GM23338 (cell line): ENCODE results near the gene SLC35D1.

ENCODE experiments used
- CREB1 ChIP-seq: fragments of 250-450 bp; sonication (Bioruptor Pico); IDR thresholded peaks from 2 replicates; pipeline ENCODE4 v1.5.0; 2020; ENCODE audit warnings: low read depth, mild to moderate bottlenecking, moderate library complexity
- EZH2 ChIP-seq: fragments of 200-600 bp; sonication (generic); IDR thresholded peaks from one replicate; pipeline ENCODE4 v1.8.0; 2017; ENCODE audit warnings: antibody characterized with exemption, mild to moderate bottlenecking, low read depth; ENCODE audit not compliant: unreplicated experiment
- EZH2phosphoT487 ChIP-seq: fragments of 200-600 bp; sonication (generic); IDR thresholded peaks from one replicate; pipeline ENCODE4 v1.8.1; 2018; ENCODE audit warnings: antibody characterized with exemption; ENCODE audit not compliant: unreplicated experiment
- JUNB ChIP-seq: IDR thresholded peaks from one replicate; pipeline ENCODE4 v1.6.1; 2016; ENCODE audit warnings: antibody characterized with exemption; ENCODE audit not compliant: unreplicated experiment
- NANOG ChIP-seq: IDR thresholded peaks from 2 replicates; pipeline ENCODE4 v1.6.1; 2016; ENCODE audit warnings: antibody characterized with exemption, borderline replicate concordance
- POLR2AphosphoS5 ChIP-seq: IDR thresholded peaks from 2 replicates; pipeline ENCODE4 v1.6.1; 2016; ENCODE audit warnings: antibody characterized with exemption, low read depth
- STAT1 ChIP-seq: IDR thresholded peaks from one replicate; pipeline ENCODE4 v1.6.1; 2016; ENCODE audit warnings: antibody characterized with exemption; ENCODE audit not compliant: unreplicated experiment
- ZNF114 ChIP-seq: fragments of 250-450 bp; sonication (Bioruptor Pico); IDR thresholded peaks from 2 replicates; pipeline ENCODE4 v1.5.0; 2020; ENCODE audit warnings: mild to moderate bottlenecking, moderate library complexity
- ZNF331 ChIP-seq: fragments of 250-450 bp; sonication (Bioruptor Pico); IDR thresholded peaks from 2 replicates; pipeline ENCODE4 v1.5.0; 2020; ENCODE audit warnings: low read depth, mild to moderate bottlenecking, moderate library complexity
- TF ChIP-seq, protein P1 (sequence below), 2 experiments: fragments of 200-600 bp in 1 of 2; sonication (generic) in 1 of 2; conservative IDR thresholded peaks; 2 replicates each; pipeline versions ENCODE4 v1.5.1 to v1.6.1; 2016 to 2017; ENCODE audit warnings: antibody characterized with exemption in 2 of 2, low read depth in 2 of 2, mild to moderate bottlenecking in 2 of 2, moderate library complexity in 1 of 2
- TF ChIP-seq, protein P2 (sequence below): IDR thresholded peaks from one replicate; pipeline ENCODE4 v1.6.1; 2018; ENCODE audit warnings: antibody characterized with exemption; ENCODE audit not compliant: unreplicated experiment
- TF ChIP-seq, protein P3 (sequence below): fragments of 250-450 bp; sonication (Bioruptor Pico); IDR thresholded peaks from 2 replicates; pipeline ENCODE4 v1.5.0; 2020; ENCODE audit warnings: mild to moderate bottlenecking, moderate library complexity
- TF ChIP-seq, protein P4 (sequence below): IDR thresholded peaks from 2 replicates; pipeline ENCODE4 v1.6.1; 2016; ENCODE audit warnings: antibody characterized with exemption

DNA sequence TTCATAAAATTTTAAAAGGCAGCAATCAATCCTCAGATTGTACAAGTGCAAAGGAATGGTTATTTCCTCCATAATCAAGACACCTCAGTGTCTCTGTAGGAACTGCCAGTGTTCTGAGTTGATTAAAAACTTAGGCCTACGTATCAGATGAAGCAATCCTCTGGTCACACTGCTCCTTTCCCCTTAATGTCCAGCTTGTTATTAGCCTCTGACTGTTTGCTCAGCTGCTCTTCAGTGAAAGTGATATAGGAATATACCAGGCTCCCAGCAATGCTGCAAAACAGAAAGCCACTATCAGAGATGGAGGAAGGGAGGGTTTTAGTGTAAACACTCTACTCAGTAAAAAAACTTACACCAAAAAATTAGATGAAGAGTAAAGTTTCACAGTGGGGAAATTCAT lies 49.8 kb downstream of the SLC35D1 start:
- no peak for TF ChIP-seq CREB1 (CRISPR knock-in tag)
- TF ChIP-seq, protein P1, sequence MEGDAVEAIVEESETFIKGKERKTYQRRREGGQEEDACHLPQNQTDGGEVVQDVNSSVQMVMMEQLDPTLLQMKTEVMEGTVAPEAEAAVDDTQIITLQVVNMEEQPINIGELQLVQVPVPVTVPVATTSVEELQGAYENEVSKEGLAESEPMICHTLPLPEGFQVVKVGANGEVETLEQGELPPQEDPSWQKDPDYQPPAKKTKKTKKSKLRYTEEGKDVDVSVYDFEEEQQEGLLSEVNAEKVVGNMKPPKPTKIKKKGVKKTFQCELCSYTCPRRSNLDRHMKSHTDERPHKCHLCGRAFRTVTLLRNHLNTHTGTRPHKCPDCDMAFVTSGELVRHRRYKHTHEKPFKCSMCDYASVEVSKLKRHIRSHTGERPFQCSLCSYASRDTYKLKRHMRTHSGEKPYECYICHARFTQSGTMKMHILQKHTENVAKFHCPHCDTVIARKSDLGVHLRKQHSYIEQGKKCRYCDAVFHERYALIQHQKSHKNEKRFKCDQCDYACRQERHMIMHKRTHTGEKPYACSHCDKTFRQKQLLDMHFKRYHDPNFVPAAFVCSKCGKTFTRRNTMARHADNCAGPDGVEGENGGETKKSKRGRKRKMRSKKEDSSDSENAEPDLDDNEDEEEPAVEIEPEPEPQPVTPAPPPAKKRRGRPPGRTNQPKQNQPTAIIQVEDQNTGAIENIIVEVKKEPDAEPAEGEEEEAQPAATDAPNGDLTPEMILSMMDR (conservative IDR thresholded peaks at IDR 0.05; ENCODE audit: low read depth in 2 of 2): no peak
- no peak for TF ChIP-seq JUNB
- TF ChIP-seq POLR2AphosphoS5: no peak
- TF ChIP-seq ZNF331 (CRISPR knock-in tag): no peak
- TF ChIP-seq, protein P2, sequence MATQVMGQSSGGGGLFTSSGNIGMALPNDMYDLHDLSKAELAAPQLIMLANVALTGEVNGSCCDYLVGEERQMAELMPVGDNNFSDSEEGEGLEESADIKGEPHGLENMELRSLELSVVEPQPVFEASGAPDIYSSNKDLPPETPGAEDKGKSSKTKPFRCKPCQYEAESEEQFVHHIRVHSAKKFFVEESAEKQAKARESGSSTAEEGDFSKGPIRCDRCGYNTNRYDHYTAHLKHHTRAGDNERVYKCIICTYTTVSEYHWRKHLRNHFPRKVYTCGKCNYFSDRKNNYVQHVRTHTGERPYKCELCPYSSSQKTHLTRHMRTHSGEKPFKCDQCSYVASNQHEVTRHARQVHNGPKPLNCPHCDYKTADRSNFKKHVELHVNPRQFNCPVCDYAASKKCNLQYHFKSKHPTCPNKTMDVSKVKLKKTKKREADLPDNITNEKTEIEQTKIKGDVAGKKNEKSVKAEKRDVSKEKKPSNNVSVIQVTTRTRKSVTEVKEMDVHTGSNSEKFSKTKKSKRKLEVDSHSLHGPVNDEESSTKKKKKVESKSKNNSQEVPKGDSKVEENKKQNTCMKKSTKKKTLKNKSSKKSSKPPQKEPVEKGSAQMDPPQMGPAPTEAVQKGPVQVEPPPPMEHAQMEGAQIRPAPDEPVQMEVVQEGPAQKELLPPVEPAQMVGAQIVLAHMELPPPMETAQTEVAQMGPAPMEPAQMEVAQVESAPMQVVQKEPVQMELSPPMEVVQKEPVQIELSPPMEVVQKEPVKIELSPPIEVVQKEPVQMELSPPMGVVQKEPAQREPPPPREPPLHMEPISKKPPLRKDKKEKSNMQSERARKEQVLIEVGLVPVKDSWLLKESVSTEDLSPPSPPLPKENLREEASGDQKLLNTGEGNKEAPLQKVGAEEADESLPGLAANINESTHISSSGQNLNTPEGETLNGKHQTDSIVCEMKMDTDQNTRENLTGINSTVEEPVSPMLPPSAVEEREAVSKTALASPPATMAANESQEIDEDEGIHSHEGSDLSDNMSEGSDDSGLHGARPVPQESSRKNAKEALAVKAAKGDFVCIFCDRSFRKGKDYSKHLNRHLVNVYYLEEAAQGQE: no peak
- no peak for TF ChIP-seq EZH2phosphoT487
- no peak for TF ChIP-seq EZH2
- TF ChIP-seq ZNF114: no peak
- TF ChIP-seq STAT1: no peak
- no peak for TF ChIP-seq NANOG
- TF ChIP-seq, protein P3, sequence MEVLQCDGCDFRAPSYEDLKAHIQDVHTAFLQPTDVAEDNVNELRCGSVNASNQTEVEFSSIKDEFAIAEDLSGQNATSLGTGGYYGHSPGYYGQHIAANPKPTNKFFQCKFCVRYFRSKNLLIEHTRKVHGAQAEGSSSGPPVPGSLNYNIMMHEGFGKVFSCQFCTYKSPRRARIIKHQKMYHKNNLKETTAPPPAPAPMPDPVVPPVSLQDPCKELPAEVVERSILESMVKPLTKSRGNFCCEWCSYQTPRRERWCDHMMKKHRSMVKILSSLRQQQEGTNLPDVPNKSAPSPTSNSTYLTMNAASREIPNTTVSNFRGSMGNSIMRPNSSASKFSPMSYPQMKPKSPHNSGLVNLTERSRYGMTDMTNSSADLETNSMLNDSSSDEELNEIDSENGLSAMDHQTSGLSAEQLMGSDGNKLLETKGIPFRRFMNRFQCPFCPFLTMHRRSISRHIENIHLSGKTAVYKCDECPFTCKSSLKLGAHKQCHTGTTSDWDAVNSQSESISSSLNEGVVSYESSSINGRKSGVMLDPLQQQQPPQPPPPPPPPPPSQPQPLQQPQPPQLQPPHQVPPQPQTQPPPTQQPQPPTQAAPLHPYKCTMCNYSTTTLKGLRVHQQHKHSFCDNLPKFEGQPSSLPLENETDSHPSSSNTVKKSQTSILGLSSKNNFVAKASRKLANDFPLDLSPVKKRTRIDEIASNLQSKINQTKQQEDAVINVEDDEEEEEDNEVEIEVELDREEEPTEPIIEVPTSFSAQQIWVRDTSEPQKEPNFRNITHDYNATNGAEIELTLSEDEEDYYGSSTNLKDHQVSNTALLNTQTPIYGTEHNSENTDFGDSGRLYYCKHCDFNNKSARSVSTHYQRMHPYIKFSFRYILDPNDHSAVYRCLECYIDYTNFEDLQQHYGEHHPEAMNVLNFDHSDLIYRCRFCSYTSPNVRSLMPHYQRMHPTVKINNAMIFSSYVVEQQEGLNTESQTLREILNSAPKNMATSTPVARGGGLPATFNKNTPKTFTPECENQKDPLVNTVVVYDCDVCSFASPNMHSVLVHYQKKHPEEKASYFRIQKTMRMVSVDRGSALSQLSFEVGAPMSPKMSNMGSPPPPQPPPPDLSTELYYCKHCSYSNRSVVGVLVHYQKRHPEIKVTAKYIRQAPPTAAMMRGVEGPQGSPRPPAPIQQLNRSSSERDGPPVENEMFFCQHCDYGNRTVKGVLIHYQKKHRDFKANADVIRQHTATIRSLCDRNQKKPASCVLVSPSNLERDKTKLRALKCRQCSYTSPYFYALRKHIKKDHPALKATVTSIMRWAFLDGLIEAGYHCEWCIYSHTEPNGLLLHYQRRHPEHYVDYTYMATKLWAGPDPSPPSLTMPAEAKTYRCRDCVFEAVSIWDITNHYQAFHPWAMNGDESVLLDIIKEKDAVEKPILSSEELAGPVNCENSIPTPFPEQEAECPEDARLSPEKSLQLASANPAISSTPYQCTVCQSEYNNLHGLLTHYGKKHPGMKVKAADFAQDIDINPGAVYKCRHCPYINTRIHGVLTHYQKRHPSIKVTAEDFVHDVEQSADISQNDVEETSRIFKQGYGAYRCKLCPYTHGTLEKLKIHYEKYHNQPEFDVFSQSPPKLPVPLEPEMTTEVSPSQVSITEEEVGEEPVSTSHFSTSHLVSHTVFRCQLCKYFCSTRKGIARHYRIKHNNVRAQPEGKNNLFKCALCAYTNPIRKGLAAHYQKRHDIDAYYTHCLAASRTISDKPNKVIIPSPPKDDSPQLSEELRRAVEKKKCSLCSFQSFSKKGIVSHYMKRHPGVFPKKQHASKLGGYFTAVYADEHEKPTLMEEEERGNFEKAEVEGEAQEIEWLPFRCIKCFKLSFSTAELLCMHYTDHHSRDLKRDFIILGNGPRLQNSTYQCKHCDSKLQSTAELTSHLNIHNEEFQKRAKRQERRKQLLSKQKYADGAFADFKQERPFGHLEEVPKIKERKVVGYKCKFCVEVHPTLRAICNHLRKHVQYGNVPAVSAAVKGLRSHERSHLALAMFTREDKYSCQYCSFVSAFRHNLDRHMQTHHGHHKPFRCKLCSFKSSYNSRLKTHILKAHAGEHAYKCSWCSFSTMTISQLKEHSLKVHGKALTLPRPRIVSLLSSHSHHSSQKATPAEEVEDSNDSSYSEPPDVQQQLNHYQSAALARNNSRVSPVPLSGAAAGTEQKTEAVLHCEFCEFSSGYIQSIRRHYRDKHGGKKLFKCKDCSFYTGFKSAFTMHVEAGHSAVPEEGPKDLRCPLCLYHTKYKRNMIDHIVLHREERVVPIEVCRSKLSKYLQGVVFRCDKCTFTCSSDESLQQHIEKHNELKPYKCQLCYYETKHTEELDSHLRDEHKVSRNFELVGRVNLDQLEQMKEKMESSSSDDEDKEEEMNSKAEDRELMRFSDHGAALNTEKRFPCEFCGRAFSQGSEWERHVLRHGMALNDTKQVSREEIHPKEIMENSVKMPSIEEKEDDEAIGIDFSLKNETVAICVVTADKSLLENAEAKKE (CRISPR knock-in tag): no peak
- TF ChIP-seq, protein P4, sequence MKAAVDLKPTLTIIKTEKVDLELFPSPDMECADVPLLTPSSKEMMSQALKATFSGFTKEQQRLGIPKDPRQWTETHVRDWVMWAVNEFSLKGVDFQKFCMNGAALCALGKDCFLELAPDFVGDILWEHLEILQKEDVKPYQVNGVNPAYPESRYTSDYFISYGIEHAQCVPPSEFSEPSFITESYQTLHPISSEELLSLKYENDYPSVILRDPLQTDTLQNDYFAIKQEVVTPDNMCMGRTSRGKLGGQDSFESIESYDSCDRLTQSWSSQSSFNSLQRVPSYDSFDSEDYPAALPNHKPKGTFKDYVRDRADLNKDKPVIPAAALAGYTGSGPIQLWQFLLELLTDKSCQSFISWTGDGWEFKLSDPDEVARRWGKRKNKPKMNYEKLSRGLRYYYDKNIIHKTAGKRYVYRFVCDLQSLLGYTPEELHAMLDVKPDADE: no peak
